Heart left ventricle (tissue), 13 donors: Measurements from ENCODE around the gene MS4A4E.

ENCODE experiments used
- CTCF ChIP-seq, 12 donors: fragments of 200-600 bp; sonication (generic) in 4 of 12; IDR thresholded peaks; one replicate each; pipeline versions ENCODE4 v1.5.0 to v1.8.0; 2018 to 2022; ENCODE audit warnings: antibody characterized with exemption in 12 of 12, mild to moderate bottlenecking in 5 of 12
- POLR2A ChIP-seq, 2 donors: fragments of 450-650 bp; IDR thresholded peaks; one replicate each; pipeline ENCODE4 v1.6.1; 2017; ENCODE audit warnings: antibody characterized with exemption in 2 of 2, mild to moderate bottlenecking in 2 of 2, moderate library complexity in 2 of 2
- donor health status: ischemic (EF 13 %, LVEDD 7.1; RV severe dilation, severe dysfunction).
- donor health status: DM: no; HTN: yes; CAD: no.
- donor health status: DM: no; HTN: no; CAD: no.
- donor health status: ischemic (EF 25% LVEDD 6.9; RV normal size, moderate dysfunction).
- donor health status: ischemic (EF 25% LVEDD 5.7; RV mildly dilated, moderate dysfunction).
- donor health status: ischemic (EF 35%, LVEDD 5.7; RV mildly dilated, moderate dysfunction).
- donor health status: nonischemic (EF 11% LVEDD 7.7; RV severe dilation, severe dysfunction).
- donor health status: DM: yes; HTN: yes; CAD: no.
- donor health status: PGD.
- donor health status: ischemic (EF 29% LVEDD 5.4; RV normal size, mild dysfunction).
- donor health status: nonischemic (EF 23%, LVEDD 6.1; RV moderate dilation, normal function).

DNA sequence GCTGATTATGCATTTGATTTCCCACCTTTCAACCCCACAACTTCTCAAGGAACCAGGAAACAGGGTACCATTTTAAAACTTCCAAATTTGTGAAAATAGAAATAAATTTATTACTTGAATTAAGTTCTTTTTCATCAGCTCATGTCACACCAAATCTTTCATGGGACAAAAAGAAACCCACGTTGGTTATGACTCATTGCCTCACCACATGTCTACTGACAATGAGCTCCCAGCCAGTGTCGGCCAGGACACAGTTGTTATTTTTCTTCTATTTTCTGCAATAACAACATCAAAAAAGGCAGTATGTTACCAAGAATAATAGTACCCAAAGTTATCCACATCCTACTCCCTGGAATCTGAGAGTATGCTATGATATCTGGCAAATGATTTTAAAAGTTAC lies 77.4 kb downstream of the MS4A4E start:
- TF ChIP-seq CTCF (IDR thresholded peaks at IDR 0.05): no peak
- TF ChIP-seq POLR2A (IDR thresholded peaks at IDR 0.05): no peak
